Body of pancreas (tissue), 4 donors: ENCODE results near the gene FGF2.

Experiments used
- CTCF ChIP-seq, 7 experiments: fragments of 450-650 bp in 4 of 7; fragments of 200-600 bp in 3 of 7; sonication (generic) in 3 of 7; IDR thresholded peaks; one replicate each; pipeline ENCODE4 v1.5.1; 2016 to 2019; ENCODE audit warnings: antibody characterized with exemption in 7 of 7
- POLR2A ChIP-seq, 3 donors: fragments of 450-650 bp; IDR thresholded peaks; one replicate each; pipeline ENCODE4 v1.6.1; 2016; ENCODE audit warnings: antibody characterized with exemption in 3 of 3, mild to moderate bottlenecking in 2 of 3

GRCh38 chr4:122784261-122784660 is 42.4 kb upstream of the FGF2 start:
- TF ChIP-seq CTCF (IDR thresholded peaks at IDR 0.05): no peak
- TF ChIP-seq POLR2A (IDR thresholded peaks at IDR 0.05): no peak
